K562 (cell line): Measurements from ENCODE around the gene ECI1. TPM values are rescaled to one million over a fixed set of nuclear protein-coding genes. Genes with fewer than 3 reads are reported as not detected.

Experiments
- ATF7 ChIP-seq: fragments of 450-650 bp; IDR thresholded peaks from 2 replicates; pipeline ENCODE4 v1.7.1; 2014; ENCODE audit warnings: mild to moderate bottlenecking, moderate library complexity
- E2F3 ChIP-seq: fragments of 250-450 bp; sonication (Bioruptor Pico); IDR thresholded peaks from 2 replicates; pipeline ENCODE4 v1.4.0; 2020; ENCODE audit warnings: mild to moderate bottlenecking
- ELF1 ChIP-seq: fragments of 200-800 bp; sonication (Bioruptor generic); IDR thresholded peaks from 2 replicates; pipeline ENCODE4 v1.6.1; 2016; ENCODE audit warnings: missing genetic modification characterization, missing compliant biosample characterization
- ESRRA ChIP-seq: fragments of 450-650 bp; IDR thresholded peaks from 2 replicates; pipeline ENCODE4 v1.6.1; 2014; ENCODE audit warnings: low read depth, mild to moderate bottlenecking, moderate library complexity, borderline replicate concordance
- FOXK1 ChIP-seq: sonication (generic); formaldehyde crosslinking; IDR thresholded peaks from 2 replicates; pipeline ENCODE4 v1.8.0; 2022; ENCODE audit warnings: missing genetic modification reagents, mild to moderate bottlenecking, borderline replicate concordance
- GABPB1 ChIP-seq: sonication (generic); formaldehyde crosslinking; IDR thresholded peaks from 2 replicates; pipeline ENCODE4 v1.8.0; 2022; ENCODE audit warnings: mild to moderate bottlenecking, missing genetic modification reagents
- HDGF ChIP-seq: fragments of 450-650 bp; IDR thresholded peaks from 2 replicates; pipeline ENCODE4 v1.6.1; 2016
- JUNB ChIP-seq: fragments of 450-650 bp; formaldehyde crosslinking; conservative IDR thresholded peaks from 2 replicates; pipeline ENCODE4 v1.4.0; 2020; ENCODE audit warnings: mild to moderate bottlenecking
- KAT8 ChIP-seq: fragments of 450-650 bp; IDR thresholded peaks from 2 replicates; pipeline ENCODE4 v1.6.1; 2016; ENCODE audit warnings: low read depth, mild to moderate bottlenecking
- TOE1 ChIP-seq, 2 experiments: fragments of 450-650 bp in 1 of 2; sonication (generic) in 1 of 2; formaldehyde crosslinking in 1 of 2; IDR thresholded peaks; 2 replicates each; pipeline versions ENCODE4 v1.7.1 to v1.8.0; 2016 to 2022; ENCODE audit warnings: borderline replicate concordance in 2 of 2, mild to moderate bottlenecking in 2 of 2, antibody characterized with exemption in 1 of 2, inconsistent platforms in 1 of 2, low read depth in 1 of 2, missing genetic modification reagents in 1 of 2, moderate library complexity in 1 of 2
- XRCC4 ChIP-seq: IDR thresholded peaks from one replicate; pipeline ENCODE4 v1.6.1; 2011; ENCODE audit not compliant: insufficient read depth, insufficient read length; ENCODE audit errors: extremely low read depth
- ZC3H4 ChIP-seq: sonication (generic); formaldehyde crosslinking; IDR thresholded peaks from 2 replicates; pipeline ENCODE4 v1.9.0; 2021; ENCODE audit warnings: missing genetic modification reagents, borderline replicate concordance
- ZSCAN29 ChIP-seq: fragments of 450-650 bp; IDR thresholded peaks from 2 replicates; pipeline ENCODE4 v1.6.1; 2017
- polyA plus RNA-seq, 8 experiments: library from polyadenylated mRNA; depleted of rRNA in 4 of 8; stranded (reverse) in 5 of 8; unstranded in 3 of 8; fragments of >200 nt; fragmentation: Nextera tagmentation in 2 of 8; fragmentation: Illumina TruSeq in 1 of 8; extraction: Ambion mirVana in 2 of 8; extraction: Trizol in 1 of 8; gene quantifications; 2 replicates each; pipeline versions ENCODE4 v1.2.1 to v1.2.3, GENCODE V29; 2011 to 2014; ENCODE audit warnings: inconsistent platforms in 1 of 8, missing spikeins in 1 of 8
- total RNA-seq, 7 experiments: library from RNA; depleted of rRNA in 6 of 7; stranded (reverse); fragments of >200 nt in 6 of 7; fragmentation: Illumina TruSeq in 2 of 7; extraction: Trizol in 2 of 7; gene quantifications; 2 replicates each; pipeline versions ENCODE4 v1.2.1 to v1.2.3, GENCODE V29; 2011 to 2021; ENCODE audit warnings: low replicate concordance in 1 of 7
- TF ChIP-seq, protein P1 (sequence below): fragments of 250-450 bp; sonication (Bioruptor Pico); IDR thresholded peaks from 2 replicates; pipeline ENCODE4 v1.5.0; 2020; ENCODE audit warnings: mild to moderate bottlenecking
- TF ChIP-seq, protein P2 (sequence below): fragments of 250-450 bp; sonication (Bioruptor Pico); IDR thresholded peaks from 2 replicates; pipeline ENCODE4 v1.4.0; 2020
- TF ChIP-seq, protein P3 (sequence below): sonication (generic); formaldehyde crosslinking; IDR thresholded peaks from 2 replicates; pipeline ENCODE4 v1.8.1; 2023; ENCODE audit warnings: mild to moderate bottlenecking, missing genetic modification reagents
- TF ChIP-seq, protein P4 (sequence below): fragments of 450-650 bp; IDR thresholded peaks from 2 replicates; pipeline ENCODE4 v1.6.1; 2018; ENCODE audit not compliant: partially characterized antibody

ECI1 gene
- total and polyA plus RNA-seq, 9 of the 15 experiments (the other 6 are each of a cell fraction or from before 2014, with no cell fraction given): 4.7 to 189 (median 54.0) TPM

DNA sequence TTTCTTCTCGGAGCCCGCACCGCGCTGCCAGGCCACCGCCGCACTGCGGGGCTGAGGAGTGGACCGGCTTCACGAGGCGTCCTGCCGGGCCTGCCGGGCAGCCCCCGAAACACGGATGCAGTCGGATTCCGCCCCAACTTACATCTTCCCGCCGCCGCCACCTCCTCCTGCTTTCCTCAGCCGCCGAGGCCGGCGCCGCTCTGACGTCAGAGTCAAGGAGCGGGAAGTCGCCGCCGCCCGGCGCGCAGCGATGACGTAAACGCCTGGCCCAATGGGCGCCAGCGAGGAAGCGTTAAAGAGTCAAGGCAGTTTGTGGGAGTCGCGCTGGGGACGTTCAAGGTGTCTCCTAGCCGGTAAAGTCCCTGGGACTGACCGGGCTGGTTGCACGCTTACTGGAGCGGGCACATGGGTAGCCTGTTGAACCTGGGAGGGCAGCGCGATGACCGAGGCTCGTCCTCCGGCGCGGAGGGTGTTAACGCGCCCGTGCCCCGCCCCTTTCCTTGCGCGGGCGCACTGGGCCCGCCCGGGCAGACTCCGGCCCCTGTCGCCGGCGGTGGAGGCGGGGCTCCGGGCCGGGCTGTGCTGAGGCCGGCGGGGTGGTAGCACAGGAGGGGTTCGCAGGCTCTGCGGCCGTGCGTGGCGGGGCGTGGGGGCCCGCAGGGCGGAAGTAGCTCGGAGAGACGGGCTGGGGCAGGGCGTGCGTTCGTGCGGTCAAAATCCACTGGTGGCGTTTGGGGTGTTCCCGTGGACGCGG, 16.7 kb upstream of the ECI1 start, which contains the start of gene RNPS1 (continued):
- TF ChIP-seq TOE1 (IDR thresholded peaks at IDR 0.05; ENCODE audit: borderline replicate concordance): peak; percentile 92
- TF ChIP-seq TOE1 (CRISPR knock-in tag; IDR thresholded peaks at IDR 0.05; ENCODE audit: borderline replicate concordance, low read depth): peak; percentile 89; the same call in 1 of the 2 replicates
- TF ChIP-seq E2F3 (CRISPR knock-in tag): peak; percentile 100
- TF ChIP-seq JUNB: peak; percentile 93
- TF ChIP-seq ATF7: peak; percentile 98
- TF ChIP-seq FOXK1: peak; percentile 66; the same call in 1 of the 2 replicates
- TF ChIP-seq, protein P1, sequence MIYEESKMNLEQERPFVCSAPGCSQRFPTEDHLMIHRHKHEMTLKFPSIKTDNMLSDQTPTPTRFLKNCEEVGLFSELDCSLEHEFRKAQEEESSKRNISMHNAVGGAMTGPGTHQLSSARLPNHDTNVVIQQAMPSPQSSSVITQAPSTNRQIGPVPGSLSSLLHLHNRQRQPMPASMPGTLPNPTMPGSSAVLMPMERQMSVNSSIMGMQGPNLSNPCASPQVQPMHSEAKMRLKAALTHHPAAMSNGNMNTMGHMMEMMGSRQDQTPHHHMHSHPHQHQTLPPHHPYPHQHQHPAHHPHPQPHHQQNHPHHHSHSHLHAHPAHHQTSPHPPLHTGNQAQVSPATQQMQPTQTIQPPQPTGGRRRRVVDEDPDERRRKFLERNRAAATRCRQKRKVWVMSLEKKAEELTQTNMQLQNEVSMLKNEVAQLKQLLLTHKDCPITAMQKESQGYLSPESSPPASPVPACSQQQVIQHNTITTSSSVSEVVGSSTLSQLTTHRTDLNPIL: no peak
- TF ChIP-seq HDGF: no peak
- TF ChIP-seq, protein P2, sequence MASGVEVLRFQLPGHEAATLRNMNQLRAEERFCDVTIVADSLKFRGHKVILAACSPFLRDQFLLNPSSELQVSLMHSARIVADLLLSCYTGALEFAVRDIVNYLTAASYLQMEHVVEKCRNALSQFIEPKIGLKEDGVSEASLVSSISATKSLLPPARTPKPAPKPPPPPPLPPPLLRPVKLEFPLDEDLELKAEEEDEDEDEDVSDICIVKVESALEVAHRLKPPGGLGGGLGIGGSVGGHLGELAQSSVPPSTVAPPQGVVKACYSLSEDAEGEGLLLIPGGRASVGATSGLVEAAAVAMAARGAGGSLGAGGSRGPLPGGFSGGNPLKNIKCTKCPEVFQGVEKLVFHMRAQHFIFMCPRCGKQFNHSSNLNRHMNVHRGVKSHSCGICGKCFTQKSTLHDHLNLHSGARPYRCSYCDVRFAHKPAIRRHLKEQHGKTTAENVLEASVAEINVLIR (CRISPR knock-in tag): peak; percentile 99
- TF ChIP-seq KAT8: peak; percentile 68; the same call in 1 of the 2 replicates
- TF ChIP-seq ELF1: peak; percentile 97
- TF ChIP-seq ZSCAN29: peak; percentile 71; the same call in 1 of the 2 replicates
- peak; percentile 78 for TF ChIP-seq ESRRA
- TF ChIP-seq, protein P3, sequence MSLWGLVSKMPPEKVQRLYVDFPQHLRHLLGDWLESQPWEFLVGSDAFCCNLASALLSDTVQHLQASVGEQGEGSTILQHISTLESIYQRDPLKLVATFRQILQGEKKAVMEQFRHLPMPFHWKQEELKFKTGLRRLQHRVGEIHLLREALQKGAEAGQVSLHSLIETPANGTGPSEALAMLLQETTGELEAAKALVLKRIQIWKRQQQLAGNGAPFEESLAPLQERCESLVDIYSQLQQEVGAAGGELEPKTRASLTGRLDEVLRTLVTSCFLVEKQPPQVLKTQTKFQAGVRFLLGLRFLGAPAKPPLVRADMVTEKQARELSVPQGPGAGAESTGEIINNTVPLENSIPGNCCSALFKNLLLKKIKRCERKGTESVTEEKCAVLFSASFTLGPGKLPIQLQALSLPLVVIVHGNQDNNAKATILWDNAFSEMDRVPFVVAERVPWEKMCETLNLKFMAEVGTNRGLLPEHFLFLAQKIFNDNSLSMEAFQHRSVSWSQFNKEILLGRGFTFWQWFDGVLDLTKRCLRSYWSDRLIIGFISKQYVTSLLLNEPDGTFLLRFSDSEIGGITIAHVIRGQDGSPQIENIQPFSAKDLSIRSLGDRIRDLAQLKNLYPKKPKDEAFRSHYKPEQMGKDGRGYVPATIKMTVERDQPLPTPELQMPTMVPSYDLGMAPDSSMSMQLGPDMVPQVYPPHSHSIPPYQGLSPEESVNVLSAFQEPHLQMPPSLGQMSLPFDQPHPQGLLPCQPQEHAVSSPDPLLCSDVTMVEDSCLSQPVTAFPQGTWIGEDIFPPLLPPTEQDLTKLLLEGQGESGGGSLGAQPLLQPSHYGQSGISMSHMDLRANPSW: no peak
- peak; percentile 77; the same call in 1 of the 2 replicates for TF ChIP-seq GABPB1 (CRISPR knock-in tag)
- TF ChIP-seq XRCC4: no peak
- no peak for TF ChIP-seq ZC3H4
- TF ChIP-seq, protein P4, sequence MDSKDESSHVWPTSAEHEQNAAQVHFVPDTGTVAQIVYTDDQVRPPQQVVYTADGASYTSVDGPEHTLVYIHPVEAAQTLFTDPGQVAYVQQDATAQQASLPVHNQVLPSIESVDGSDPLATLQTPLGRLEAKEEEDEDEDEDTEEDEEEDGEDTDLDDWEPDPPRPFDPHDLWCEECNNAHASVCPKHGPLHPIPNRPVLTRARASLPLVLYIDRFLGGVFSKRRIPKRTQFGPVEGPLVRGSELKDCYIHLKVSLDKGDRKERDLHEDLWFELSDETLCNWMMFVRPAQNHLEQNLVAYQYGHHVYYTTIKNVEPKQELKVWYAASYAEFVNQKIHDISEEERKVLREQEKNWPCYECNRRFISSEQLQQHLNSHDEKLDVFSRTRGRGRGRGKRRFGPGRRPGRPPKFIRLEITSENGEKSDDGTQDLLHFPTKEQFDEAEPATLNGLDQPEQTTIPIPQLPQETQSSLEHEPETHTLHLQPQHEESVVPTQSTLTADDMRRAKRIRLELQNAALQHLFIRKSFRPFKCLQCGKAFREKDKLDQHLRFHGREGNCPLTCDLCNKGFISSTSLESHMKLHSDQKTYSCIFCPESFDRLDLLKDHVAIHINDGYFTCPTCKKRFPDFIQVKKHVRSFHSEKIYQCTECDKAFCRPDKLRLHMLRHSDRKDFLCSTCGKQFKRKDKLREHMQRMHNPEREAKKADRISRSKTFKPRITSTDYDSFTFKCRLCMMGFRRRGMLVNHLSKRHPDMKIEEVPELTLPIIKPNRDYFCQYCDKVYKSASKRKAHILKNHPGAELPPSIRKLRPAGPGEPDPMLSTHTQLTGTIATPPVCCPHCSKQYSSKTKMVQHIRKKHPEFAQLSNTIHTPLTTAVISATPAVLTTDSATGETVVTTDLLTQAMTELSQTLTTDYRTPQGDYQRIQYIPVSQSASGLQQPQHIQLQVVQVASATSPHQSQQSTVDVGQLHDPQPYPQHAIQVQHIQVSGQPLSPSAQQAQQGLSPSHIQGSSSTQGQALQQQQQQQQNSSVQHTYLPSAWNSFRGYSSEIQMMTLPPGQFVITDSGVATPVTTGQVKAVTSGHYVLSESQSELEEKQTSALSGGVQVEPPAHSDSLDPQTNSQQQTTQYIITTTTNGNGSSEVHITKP: peak; percentile 79
